WTC11 (cell line): ENCODE measurements around the gene KLHDC4.

ENCODE experiments used
- ATF1 ChIP-seq: sonication (generic); formaldehyde crosslinking; IDR thresholded peaks from 2 replicates; pipeline ENCODE4 v1.8.1; 2023; ENCODE audit warnings: mild to moderate bottlenecking, moderate library complexity, missing genetic modification reagents
- CDX4 ChIP-seq: fragments of 250-450 bp; sonication (Bioruptor Pico); IDR thresholded peaks from 2 replicates; pipeline ENCODE4 v1.9.0; 2021; ENCODE audit warnings: moderate library complexity, mild to moderate bottlenecking, inconsistent platforms, borderline replicate concordance
- CREB1 ChIP-seq: sonication (generic); formaldehyde crosslinking; IDR thresholded peaks from 2 replicates; pipeline ENCODE4 v1.8.0; 2023; ENCODE audit warnings: mild to moderate bottlenecking, missing genetic modification reagents
- MAX ChIP-seq: sonication (generic); formaldehyde crosslinking; IDR thresholded peaks from 2 replicates; pipeline ENCODE4 v1.8.0; 2022; ENCODE audit warnings: mild to moderate bottlenecking, missing genetic modification reagents
- SP1 ChIP-seq: sonication (generic); formaldehyde crosslinking; conservative IDR thresholded peaks from 2 replicates; pipeline ENCODE4 v1.8.1; 2022; ENCODE audit warnings: missing genetic modification reagents
- ZBTB43 ChIP-seq: sonication (generic); formaldehyde crosslinking; IDR thresholded peaks from 2 replicates; pipeline ENCODE4 v1.8.1; 2023; ENCODE audit warnings: mild to moderate bottlenecking, missing genetic modification reagents
- ZNF138 ChIP-seq: sonication (generic); formaldehyde crosslinking; conservative IDR thresholded peaks from 2 replicates; pipeline ENCODE4 v1.8.1; 2022; ENCODE audit warnings: mild to moderate bottlenecking, moderate library complexity, missing genetic modification reagents
- ZSCAN18 ChIP-seq: fragments of 250-450 bp; sonication (Bioruptor Pico); IDR thresholded peaks from 2 replicates; pipeline ENCODE4 v2.1.2; 2022; ENCODE audit warnings: mild to moderate bottlenecking, moderate library complexity
- TF ChIP-seq, protein P1 (sequence below): fragments of 200-600 bp; IDR thresholded peaks from 2 replicates; pipeline ENCODE4 v1.8.0; 2022; ENCODE audit warnings: antibody characterized with exemption
- TF ChIP-seq, protein P2 (sequence below): sonication (generic); formaldehyde crosslinking; IDR thresholded peaks from 2 replicates; pipeline ENCODE4 v1.8.1; 2023; ENCODE audit warnings: mild to moderate bottlenecking, missing genetic modification reagents, moderate library complexity

DNA sequence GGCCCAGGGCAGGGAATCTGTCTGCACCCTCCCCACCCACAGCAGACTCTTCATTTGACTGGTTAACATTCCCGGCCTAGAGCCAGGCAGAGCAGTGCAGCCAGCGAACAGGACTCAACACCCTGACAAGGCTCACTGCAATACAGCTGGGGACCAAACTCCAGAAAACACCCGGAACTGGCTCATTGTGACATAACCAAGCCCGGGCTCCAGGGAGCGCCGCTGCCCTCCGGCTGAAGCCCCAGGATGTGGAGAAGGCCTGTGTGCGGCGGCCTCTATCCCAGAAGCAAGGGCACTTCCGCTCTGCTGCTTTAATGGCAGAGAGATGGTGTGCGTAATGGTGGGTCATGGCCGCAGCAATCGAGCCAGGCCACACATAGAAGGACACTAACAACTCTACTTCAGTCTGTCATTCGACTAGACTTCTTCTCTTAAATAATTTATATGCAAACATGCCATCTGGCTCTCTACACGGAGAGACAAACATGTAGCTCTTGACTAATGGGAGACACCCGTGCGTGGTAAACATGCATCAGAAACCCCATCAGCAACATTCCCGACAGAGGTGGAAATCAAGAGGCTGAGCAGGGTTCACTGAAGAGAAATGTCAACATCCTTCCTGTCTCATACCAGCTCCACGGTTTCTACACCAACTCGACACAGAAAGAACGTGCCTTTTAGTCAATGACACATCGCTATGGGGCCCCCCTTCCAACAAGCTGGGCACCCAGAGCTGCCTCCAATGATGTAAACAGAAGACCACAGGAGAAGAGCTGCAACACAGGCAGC, 18.0 kb downstream of the KLHDC4 start:
- TF ChIP-seq, protein P1, sequence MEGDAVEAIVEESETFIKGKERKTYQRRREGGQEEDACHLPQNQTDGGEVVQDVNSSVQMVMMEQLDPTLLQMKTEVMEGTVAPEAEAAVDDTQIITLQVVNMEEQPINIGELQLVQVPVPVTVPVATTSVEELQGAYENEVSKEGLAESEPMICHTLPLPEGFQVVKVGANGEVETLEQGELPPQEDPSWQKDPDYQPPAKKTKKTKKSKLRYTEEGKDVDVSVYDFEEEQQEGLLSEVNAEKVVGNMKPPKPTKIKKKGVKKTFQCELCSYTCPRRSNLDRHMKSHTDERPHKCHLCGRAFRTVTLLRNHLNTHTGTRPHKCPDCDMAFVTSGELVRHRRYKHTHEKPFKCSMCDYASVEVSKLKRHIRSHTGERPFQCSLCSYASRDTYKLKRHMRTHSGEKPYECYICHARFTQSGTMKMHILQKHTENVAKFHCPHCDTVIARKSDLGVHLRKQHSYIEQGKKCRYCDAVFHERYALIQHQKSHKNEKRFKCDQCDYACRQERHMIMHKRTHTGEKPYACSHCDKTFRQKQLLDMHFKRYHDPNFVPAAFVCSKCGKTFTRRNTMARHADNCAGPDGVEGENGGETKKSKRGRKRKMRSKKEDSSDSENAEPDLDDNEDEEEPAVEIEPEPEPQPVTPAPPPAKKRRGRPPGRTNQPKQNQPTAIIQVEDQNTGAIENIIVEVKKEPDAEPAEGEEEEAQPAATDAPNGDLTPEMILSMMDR: no peak
- TF ChIP-seq CDX4 (CRISPR knock-in tag) (no peak), ATF1 (CRISPR knock-in tag) (no peak), ZNF138 (CRISPR knock-in tag) (no peak), MAX (CRISPR knock-in tag) (no peak), SP1 (no peak), ZBTB43 (CRISPR knock-in tag) (no peak), ZSCAN18 (CRISPR knock-in tag) (no peak), CREB1 (CRISPR knock-in tag) (no peak)
- TF ChIP-seq, protein P2, sequence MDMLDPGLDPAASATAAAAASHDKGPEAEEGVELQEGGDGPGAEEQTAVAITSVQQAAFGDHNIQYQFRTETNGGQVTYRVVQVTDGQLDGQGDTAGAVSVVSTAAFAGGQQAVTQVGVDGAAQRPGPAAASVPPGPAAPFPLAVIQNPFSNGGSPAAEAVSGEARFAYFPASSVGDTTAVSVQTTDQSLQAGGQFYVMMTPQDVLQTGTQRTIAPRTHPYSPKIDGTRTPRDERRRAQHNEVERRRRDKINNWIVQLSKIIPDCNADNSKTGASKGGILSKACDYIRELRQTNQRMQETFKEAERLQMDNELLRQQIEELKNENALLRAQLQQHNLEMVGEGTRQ (CRISPR knock-in tag): no peak
